Stimulated activated CD8-positive, alpha-beta memory T cell treated with anti-CD3 and anti-CD28 coated beads, Interleukin-12 subunit alpha, Interleukin-12 subunit beta, amount 100 ng/mL, for 24 hours (primary cell): ENCODE results near the gene CDH12.
"Not testable (repeated sequence)": the region's sequence is repeated elsewhere in the genome, so short reads cannot be mapped to it uniquely, and the experiment has no call there.

ENCODE experiments used
- DNase-seq: peaks from one replicate; pipeline ENCODE4 v3.0.0-alpha.2; 2020; ENCODE audit errors: extremely low read depth

CDH12 gene

GRCh38 chr5:22460189-22460588, 393.0 kb downstream of the CDH12 start:
- no peak for DNase-seq

GRCh38 chr5:22432905-22433304, 420.2 kb downstream of the CDH12 start:
- no peak for DNase-seq

GRCh38 chr5:22431840-22432239, 421.3 kb downstream of the CDH12 start:
- DNase-seq, result no peak

- DNase-seq, result no peak
These were observed 421.7 kb downstream of the CDH12 start for GRCh38 chr5:22431406-22431805.

GRCh38 chr5:22411554-22412349, 441.4 kb downstream of the CDH12 start:
- DNase-seq, result no peak

- DNase-seq, result no peak
These were observed 461.2 kb downstream of the CDH12 start for GRCh38 chr5:22391956-22392355.

- no peak for DNase-seq
These were observed 462.3 kb downstream of the CDH12 start for GRCh38 chr5:22390888-22391287.

- DNase-seq, result no peak
These were observed 480.1 kb downstream of the CDH12 start for GRCh38 chr5:22372826-22373660.

GRCh38 chr5:22372376-22372775, 480.8 kb downstream of the CDH12 start:
- no peak for DNase-seq

GRCh38 chr5:22354956-22355355, 498.2 kb downstream of the CDH12 start:
- DNase-seq, result no peak

- no peak for DNase-seq
These were observed 500.7 kb downstream of the CDH12 start for GRCh38 chr5:22352493-22352892.

- DNase-seq, result no peak
These were observed 502.0 kb downstream of the CDH12 start for GRCh38 chr5:22351178-22351577.

- DNase-seq, result no peak
These were observed 505.1 kb downstream of the CDH12 start for GRCh38 chr5:22348027-22348426.

- DNase-seq, result no peak
These were observed 509.1 kb downstream of the CDH12 start for GRCh38 chr5:22344000-22344399.

GRCh38 chr5:22341406-22341805, 511.7 kb downstream of the CDH12 start:
- no peak for DNase-seq

GRCh38 chr5:22332949-22333348, 520.2 kb downstream of the CDH12 start:
- DNase-seq, result not testable (repeated sequence)

GRCh38 chr5:22329683-22330082, 523.5 kb downstream of the CDH12 start:
- no peak for DNase-seq

GRCh38 chr5:22319798-22320197, 533.3 kb downstream of the CDH12 start:
- no peak for DNase-seq

- no peak for DNase-seq
These were observed 536.9 kb downstream of the CDH12 start for GRCh38 chr5:22316294-22316693.

GRCh38 chr5:22315052-22315451, 538.1 kb downstream of the CDH12 start:
- not testable (repeated sequence) for DNase-seq

- DNase-seq, result no peak
These were observed 538.6 kb downstream of the CDH12 start for GRCh38 chr5:22314548-22314947.

- no peak for DNase-seq
These were observed 547.1 kb downstream of the CDH12 start for GRCh38 chr5:22306011-22306410.

GRCh38 chr5:22295832-22296231, 557.3 kb downstream of the CDH12 start:
- no peak for DNase-seq
